Caco-2 (cell line): ENCODE data around the gene CEPT1. TPM values are rescaled to one million over a fixed set of nuclear protein-coding genes. Genes with fewer than 3 reads are reported as not detected.

ENCODE experiments used
- BruUV-seq: library from RNA; stranded (reverse); fragments of 400-500 nt; replicated peaks from 2 replicates; lab custom pipeline; 2021; lab: Mats Ljungman, UMichigan
- CTCF ChIA-PET: fragments of 300-600 bp; sonication (Branson Sonifier 250); formaldehyde crosslinking; loops from one replicate; lab custom pipeline; 2022; ENCODE audit warnings: antibody characterized with exemption; lab: Charles Lee
- POLR2A ChIA-PET: fragments of 300-600 bp; sonication (Branson Sonifier 250); formaldehyde crosslinking; loops from one replicate; lab custom pipeline; 2022; ENCODE audit warnings: antibody characterized with exemption; lab: Charles Lee
- DNase-seq, 2 experiments: peaks; one replicate each; pipeline versions ENCODE4 v3.0.0 to v3.0.0-alpha.2; 2020 to 2022
- H3K27me3 ChIP-seq: replicated peaks from 2 replicates; pipeline ENCODE4 v1.6.0; 2011; ENCODE audit warnings: low read length; ENCODE audit not compliant: control insufficient read depth, insufficient read depth
- H3K36me3 ChIP-seq: 2 replicates; pipeline ENCODE4 v1.5.1; 2011; ENCODE audit warnings: low read length; ENCODE audit not compliant: control insufficient read depth, insufficient read depth
- H3K4me1 ChIP-seq: fragments of 250-450 bp; sonication (Bioruptor Pico); 2 replicates; pipeline ENCODE4 v1.5.1; 2020; ENCODE audit warnings: mild to moderate bottlenecking
- H3K4me3 ChIP-seq: 2 replicates; pipeline ENCODE4 v1.5.1; 2011; ENCODE audit warnings: low read depth, mild to moderate bottlenecking, control low read depth, low read length
- H3K9me3 ChIP-seq: fragments of 250-450 bp; sonication (Bioruptor Pico); 2 replicates; pipeline ENCODE4 v1.5.1; 2020; ENCODE audit warnings: mild to moderate bottlenecking, moderate library complexity
- H3K27ac Mint-ChIP-seq: one replicate; pipeline ENCODE4 v1.8.0; 2022; ENCODE audit warnings: mixed read lengths; ENCODE audit not compliant: unreplicated experiment
- H3K27me3 Mint-ChIP-seq: one replicate; pipeline ENCODE4 v1.8.0; 2022; ENCODE audit warnings: mixed read lengths; ENCODE audit not compliant: insufficient read depth, unreplicated experiment
- H3K36me3 Mint-ChIP-seq: one replicate; pipeline ENCODE4 v1.8.0; 2022; ENCODE audit warnings: mild to moderate bottlenecking, mixed read lengths; ENCODE audit not compliant: insufficient read depth, unreplicated experiment
- H3K4me1 Mint-ChIP-seq: one replicate; pipeline ENCODE4 v1.8.0; 2022; ENCODE audit warnings: low read depth, mixed read lengths; ENCODE audit not compliant: unreplicated experiment
- H3K4me3 Mint-ChIP-seq: one replicate; pipeline ENCODE4 v1.8.0; 2022; ENCODE audit warnings: mild to moderate bottlenecking, moderate library complexity, mixed read lengths; ENCODE audit not compliant: unreplicated experiment
- H3K9me3 Mint-ChIP-seq: one replicate; pipeline ENCODE4 v1.8.0; 2022; ENCODE audit warnings: mixed read lengths; ENCODE audit not compliant: unreplicated experiment
- intact Hi-C: fragments of 100-400 bp; cut with micrococcal nuclease; formaldehyde crosslinking; loops from one replicate; pipeline ENCODE4 v1.10.0; 2022; ENCODE audit not compliant: unreplicated experiment
- total RNA-seq: library from RNA; stranded (reverse); gene quantifications from 2 replicates; pipeline ENCODE4 v1.2.3, GENCODE V29; 2022
- TF ChIP-seq, protein P1 (sequence below), 2 experiments: fragments of 200-600 bp in 1 of 2; IDR thresholded peaks; 1 replicate in 1 of 2; 2 replicates in 1 of 2; pipeline versions ENCODE4 v1.5.1 to v1.8.0; 2011 to 2022; ENCODE audit warnings: antibody characterized with exemption in 1 of 2, control low read depth in 1 of 2, inconsistent platforms in 1 of 2, low read depth in 1 of 2, low read length in 1 of 2, mild to moderate bottlenecking in 1 of 2, moderate library complexity in 1 of 2; ENCODE audit not compliant: insufficient read depth in 1 of 2, severe bottlenecking in 1 of 2, unreplicated experiment in 1 of 2

Gene CEPT1
- total RNA-seq, 1 experiment from 2014 or later: 17.3 TPM

- H3K36me3 ChIP-seq: no peaks in the 10 kb centered on the region
- H3K9me3 ChIP-seq: no peaks in the 10 kb centered on the region
- BruUV-seq: no TSS peak
- intact Hi-C loops: no loop called here
- Mint-ChIP-seq H3K27ac (no peak overlapping the region), H3K4me1 (no peaks in the 10 kb centered on the region), H3K36me3 (peaks cover 7% of the 10 kb centered on the region), H3K4me3 (no peak overlapping the region), H3K9me3 (no peaks in the 10 kb centered on the region), H3K27me3 (no peaks in the 10 kb centered on the region)
- no peaks in the 10 kb centered on the region for H3K27me3 ChIP-seq
- POLR2A ChIA-PET: no interaction called here
- TF ChIP-seq, protein P1, sequence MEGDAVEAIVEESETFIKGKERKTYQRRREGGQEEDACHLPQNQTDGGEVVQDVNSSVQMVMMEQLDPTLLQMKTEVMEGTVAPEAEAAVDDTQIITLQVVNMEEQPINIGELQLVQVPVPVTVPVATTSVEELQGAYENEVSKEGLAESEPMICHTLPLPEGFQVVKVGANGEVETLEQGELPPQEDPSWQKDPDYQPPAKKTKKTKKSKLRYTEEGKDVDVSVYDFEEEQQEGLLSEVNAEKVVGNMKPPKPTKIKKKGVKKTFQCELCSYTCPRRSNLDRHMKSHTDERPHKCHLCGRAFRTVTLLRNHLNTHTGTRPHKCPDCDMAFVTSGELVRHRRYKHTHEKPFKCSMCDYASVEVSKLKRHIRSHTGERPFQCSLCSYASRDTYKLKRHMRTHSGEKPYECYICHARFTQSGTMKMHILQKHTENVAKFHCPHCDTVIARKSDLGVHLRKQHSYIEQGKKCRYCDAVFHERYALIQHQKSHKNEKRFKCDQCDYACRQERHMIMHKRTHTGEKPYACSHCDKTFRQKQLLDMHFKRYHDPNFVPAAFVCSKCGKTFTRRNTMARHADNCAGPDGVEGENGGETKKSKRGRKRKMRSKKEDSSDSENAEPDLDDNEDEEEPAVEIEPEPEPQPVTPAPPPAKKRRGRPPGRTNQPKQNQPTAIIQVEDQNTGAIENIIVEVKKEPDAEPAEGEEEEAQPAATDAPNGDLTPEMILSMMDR (IDR thresholded peaks at IDR 0.05; ENCODE audit: insufficient read depth in 1 of 2, low read depth in 1 of 2, low read length in 1 of 2, severe bottlenecking in 1 of 2, unreplicated experiment in 1 of 2): no peak
- no peak for DNase-seq
- CTCF ChIA-PET: no interaction called here
- no peaks in the 10 kb centered on the region for H3K4me1 ChIP-seq
- H3K4me3 ChIP-seq: no peak overlapping the region
Observed at GRCh38 chr1:111175349-111175748, 35.3 kb downstream of the CEPT1 start.

GRCh38 chr1:111176678-111177077 lies 36.7 kb downstream of the CEPT1 start:
- BruUV-seq: no TSS peak
- Histone ChIP-seq H3K4me3 (no peak overlapping the region), H3K9me3 (no peaks in the 10 kb centered on the region), H3K36me3 (no peaks in the 10 kb centered on the region), H3K27me3 (no peaks in the 10 kb centered on the region), H3K4me1 (no peaks in the 10 kb centered on the region)
- Mint-ChIP-seq H3K36me3 (peaks cover 10% of the 10 kb centered on the region), H3K4me3 (no peak overlapping the region), H3K27ac (no peak overlapping the region), H3K9me3 (no peaks in the 10 kb centered on the region), H3K27me3 (no peaks in the 10 kb centered on the region), H3K4me1 (no peaks in the 10 kb centered on the region)
- CTCF ChIA-PET: no interaction called here
- intact Hi-C loops: no loop called here
- TF ChIP-seq, protein P1 (IDR thresholded peaks at IDR 0.05; ENCODE audit: insufficient read depth in 1 of 2, low read depth in 1 of 2, low read length in 1 of 2, severe bottlenecking in 1 of 2, unreplicated experiment in 1 of 2): no peak
- no peak for DNase-seq
- POLR2A ChIA-PET: no interaction called here

- POLR2A ChIA-PET: no interaction called here
- Mint-ChIP-seq H3K4me3 (no peak overlapping the region), H3K27me3 (no peaks in the 10 kb centered on the region), H3K9me3 (no peaks in the 10 kb centered on the region), H3K4me1 (no peaks in the 10 kb centered on the region), H3K36me3 (peaks cover 30% of the 10 kb centered on the region), H3K27ac (no peak overlapping the region)
- intact Hi-C loops: no loop called here
- H3K36me3 ChIP-seq: no peaks in the 10 kb centered on the region
- no peaks in the 10 kb centered on the region for H3K27me3 ChIP-seq
- BruUV-seq: no TSS peak
- no peak overlapping the region for H3K4me3 ChIP-seq
- DNase-seq: no peak
- no peaks in the 10 kb centered on the region for H3K4me1 ChIP-seq
- TF ChIP-seq, protein P1 (IDR thresholded peaks at IDR 0.05; ENCODE audit: insufficient read depth in 1 of 2, low read depth in 1 of 2, low read length in 1 of 2, severe bottlenecking in 1 of 2, unreplicated experiment in 1 of 2): no peak
- CTCF ChIA-PET: no interaction called here
- H3K9me3 ChIP-seq: no peaks in the 10 kb centered on the region
Observed at GRCh38 chr1:111179968-111180533, 40.0 kb downstream of the CEPT1 start.
